OCI-LY1 (cell line): ENCODE measurements around the gene SEMA3A.

Experiments
- H2AFZ ChIP-seq: fragments of 200-600 bp; sonication (generic), shearing (Covaris generic); 2 replicates; pipeline ENCODE4 v1.6.0; 2014; ENCODE audit warnings: antibody characterized with exemption, mild to moderate bottlenecking, low read length
- H3F3A ChIP-seq: fragments of 200-600 bp; sonication (generic), shearing (Covaris generic); 2 replicates; pipeline ENCODE4 v1.6.0; 2014; ENCODE audit warnings: mild to moderate bottlenecking, antibody characterized with exemption, low read length, moderate library complexity; ENCODE audit not compliant: insufficient read depth
- H3K27ac ChIP-seq: fragments of 200-600 bp; sonication (generic); 2 replicates; pipeline ENCODE4 v1.5.1; 2014; ENCODE audit warnings: low read length, mixed run types, mild to moderate bottlenecking, low read depth; ENCODE audit not compliant: poor library complexity, severe bottlenecking
- H3K27me3 ChIP-seq: fragments of 200-600 bp; sonication (generic); 2 replicates; pipeline ENCODE4 v1.6.0; 2014; ENCODE audit warnings: antibody characterized with exemption, mild to moderate bottlenecking, low read length, moderate library complexity; ENCODE audit not compliant: insufficient read depth
- H3K36me3 ChIP-seq: fragments of 200-600 bp; sonication (generic); 2 replicates; pipeline ENCODE4 v1.6.1; 2014; ENCODE audit warnings: mild to moderate bottlenecking, antibody characterized with exemption, low read length, moderate library complexity, mixed read lengths; ENCODE audit not compliant: insufficient read depth
- H3K4me1 ChIP-seq: fragments of 200-600 bp; sonication (generic); 2 replicates; pipeline ENCODE4 v1.5.1; 2014; ENCODE audit warnings: mild to moderate bottlenecking, low read length, moderate library complexity; ENCODE audit not compliant: insufficient read depth, severe bottlenecking
- H3K4me2 ChIP-seq: fragments of 200-600 bp; sonication (generic), shearing (Covaris generic); 2 replicates; pipeline ENCODE4 v1.6.1; 2014; ENCODE audit warnings: low read length
- H3K4me3 ChIP-seq: fragments of 200-600 bp; sonication (generic); 2 replicates; pipeline ENCODE4 v1.5.1; 2014; ENCODE audit warnings: low read length, low read depth, mild to moderate bottlenecking, mixed read lengths; ENCODE audit not compliant: poor library complexity, severe bottlenecking
- H3K79me2 ChIP-seq: fragments of 200-600 bp; shearing (Covaris generic); 2 replicates; pipeline ENCODE4 v1.6.1; 2016; ENCODE audit warnings: mixed run types, low read length, mixed read lengths; ENCODE audit not compliant: insufficient read depth
- H3K9ac ChIP-seq: fragments of 200-600 bp; sonication (generic), shearing (Covaris generic); 2 replicates; pipeline ENCODE4 v1.6.1; 2014; ENCODE audit warnings: mild to moderate bottlenecking, low read length, mixed read lengths
- H3K9me2 ChIP-seq: fragments of 200-600 bp; sonication (generic), shearing (Covaris generic); 2 replicates; pipeline ENCODE4 v1.6.1; 2014; ENCODE audit warnings: low read depth, mild to moderate bottlenecking, low read length, mixed read lengths
- H3K9me3 ChIP-seq: fragments of 200-600 bp; shearing (Covaris generic); 2 replicates; pipeline ENCODE4 v1.6.1; 2014; ENCODE audit warnings: low read length, mixed read lengths
- H4K20me1 ChIP-seq: fragments of 200-600 bp; sonication (generic), shearing (Covaris generic); 2 replicates; pipeline ENCODE4 v1.6.0; 2016; ENCODE audit warnings: mild to moderate bottlenecking, low read length; ENCODE audit not compliant: insufficient read depth
- CTCF ChIP-seq: fragments of 200-600 bp; sonication (generic), shearing (Covaris generic); IDR thresholded peaks from 2 replicates; pipeline ENCODE4 v1.5.1; 2017; ENCODE audit warnings: mild to moderate bottlenecking, antibody characterized with exemption, low read length, moderate library complexity, mixed read lengths
- EZH2 ChIP-seq: fragments of 200-600 bp; sonication (generic), shearing (Covaris generic); IDR thresholded peaks from 2 replicates; pipeline ENCODE4 v1.8.0; 2017; ENCODE audit warnings: borderline replicate concordance, mixed run types, mild to moderate bottlenecking, antibody characterized with exemption, low read length, moderate library complexity, mixed read lengths

Gene SEMA3A

DNA sequence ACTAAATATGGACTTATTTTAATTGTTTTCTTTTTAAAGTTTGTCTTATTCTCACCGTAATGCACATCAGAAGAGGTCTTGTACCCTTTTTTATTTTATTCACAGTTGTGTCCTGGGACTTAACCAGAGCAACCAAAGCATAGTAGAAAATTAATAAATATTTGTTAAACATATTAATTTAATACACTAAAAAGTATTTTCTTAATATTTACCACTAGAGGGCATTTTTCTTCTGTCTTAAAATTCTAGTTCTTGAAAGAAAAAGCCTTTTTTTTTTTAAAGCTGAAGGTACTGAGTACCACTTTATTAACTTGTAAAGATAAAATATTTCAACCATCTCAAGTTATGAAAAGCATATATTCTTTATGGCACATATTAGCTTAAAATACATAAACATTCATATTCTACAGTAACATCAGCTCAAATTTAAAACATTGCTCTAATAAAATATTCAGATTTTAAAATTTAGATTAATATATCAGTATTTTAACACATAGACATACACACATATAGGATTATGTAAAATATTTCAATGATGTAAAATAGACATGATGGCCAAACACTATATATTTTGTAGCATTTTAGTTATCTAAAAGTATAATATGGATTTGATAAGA is 260.4 kb downstream of the SEMA3A start:
- no peaks in the 10 kb centered on the region for H3K9me3 ChIP-seq
- H3K27ac ChIP-seq, result no peak overlapping the region
- H3K79me2 ChIP-seq, result no peaks in the 10 kb centered on the region
- no peaks in the 10 kb centered on the region for H3K9me2 ChIP-seq
- no peaks in the 10 kb centered on the region for H3K36me3 ChIP-seq
- H4K20me1 ChIP-seq, result no peaks in the 10 kb centered on the region
- H3F3A ChIP-seq, result no peaks in the 10 kb centered on the region
- no peak for TF ChIP-seq EZH2
- no peak for TF ChIP-seq CTCF
- no peak overlapping the region for H3K9ac ChIP-seq
- no peaks in the 10 kb centered on the region for H3K4me1 ChIP-seq
- H3K4me2 ChIP-seq, result no peak overlapping the region
- no peak overlapping the region for H2AFZ ChIP-seq
- no peaks in the 10 kb centered on the region for H3K27me3 ChIP-seq
- H3K4me3 ChIP-seq, result no peak overlapping the region

- H3F3A ChIP-seq, result no peaks in the 10 kb centered on the region
- H4K20me1 ChIP-seq, result no peaks in the 10 kb centered on the region
- no peaks in the 10 kb centered on the region for H3K9me3 ChIP-seq
- no peak overlapping the region for H3K4me3 ChIP-seq
- H3K79me2 ChIP-seq, result no peaks in the 10 kb centered on the region
- no peak overlapping the region for H3K27ac ChIP-seq
- H3K9ac ChIP-seq, result no peak overlapping the region
- H2AFZ ChIP-seq, result no peak overlapping the region
- no peaks in the 10 kb centered on the region for H3K9me2 ChIP-seq
- H3K4me1 ChIP-seq, result no peaks in the 10 kb centered on the region
- H3K4me2 ChIP-seq, result no peak overlapping the region
- no peaks in the 10 kb centered on the region for H3K36me3 ChIP-seq
- no peaks in the 10 kb centered on the region for H3K27me3 ChIP-seq
- TF ChIP-seq EZH2, result no peak
- no peak for TF ChIP-seq CTCF
Measured at GRCh38 chr7:83931968-83932367, 262.6 kb downstream of the SEMA3A start.

DNA sequence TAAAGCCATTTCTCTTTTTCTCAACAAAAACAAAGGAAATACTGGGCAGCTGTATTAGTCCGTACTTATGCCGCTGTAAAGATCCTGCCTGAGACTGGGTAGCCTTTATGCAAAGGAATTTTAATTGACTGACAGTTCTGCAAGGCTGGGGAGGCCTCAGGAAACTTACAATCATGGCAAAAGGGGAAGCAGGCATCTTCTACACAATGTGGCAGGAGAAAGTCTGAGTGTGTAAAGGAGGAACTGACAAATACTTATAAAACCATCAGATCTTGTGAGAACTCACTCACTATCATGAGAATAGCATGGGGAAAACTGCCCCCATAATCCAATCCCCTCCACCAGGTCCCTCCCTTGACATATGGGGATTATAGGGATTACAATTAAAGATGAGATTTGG is 264.3 kb downstream of the SEMA3A start:
- Histone ChIP-seq H3K79me2 (no peaks in the 10 kb centered on the region), H3K9ac (no peak overlapping the region), H3K4me2 (no peak overlapping the region), H3K9me2 (no peaks in the 10 kb centered on the region), H3K4me3 (no peak overlapping the region), H3F3A (no peaks in the 10 kb centered on the region), H3K9me3 (no peaks in the 10 kb centered on the region), H3K27ac (no peak overlapping the region), H2AFZ (no peak overlapping the region), H4K20me1 (no peaks in the 10 kb centered on the region), H3K27me3 (no peaks in the 10 kb centered on the region), H3K36me3 (no peaks in the 10 kb centered on the region), H3K4me1 (no peaks in the 10 kb centered on the region)
- no peak for TF ChIP-seq EZH2
- TF ChIP-seq CTCF, result no peak
